CD4-positive, alpha-beta T cell treated with Interleukin-4 for 4 hours (primary cell): ENCODE data around the gene ACBD4.

Experiments
- DNase-seq: peaks from one replicate; pipeline ENCODE4 v3.0.0-alpha.2; 2020

ACBD4 gene

DNA sequence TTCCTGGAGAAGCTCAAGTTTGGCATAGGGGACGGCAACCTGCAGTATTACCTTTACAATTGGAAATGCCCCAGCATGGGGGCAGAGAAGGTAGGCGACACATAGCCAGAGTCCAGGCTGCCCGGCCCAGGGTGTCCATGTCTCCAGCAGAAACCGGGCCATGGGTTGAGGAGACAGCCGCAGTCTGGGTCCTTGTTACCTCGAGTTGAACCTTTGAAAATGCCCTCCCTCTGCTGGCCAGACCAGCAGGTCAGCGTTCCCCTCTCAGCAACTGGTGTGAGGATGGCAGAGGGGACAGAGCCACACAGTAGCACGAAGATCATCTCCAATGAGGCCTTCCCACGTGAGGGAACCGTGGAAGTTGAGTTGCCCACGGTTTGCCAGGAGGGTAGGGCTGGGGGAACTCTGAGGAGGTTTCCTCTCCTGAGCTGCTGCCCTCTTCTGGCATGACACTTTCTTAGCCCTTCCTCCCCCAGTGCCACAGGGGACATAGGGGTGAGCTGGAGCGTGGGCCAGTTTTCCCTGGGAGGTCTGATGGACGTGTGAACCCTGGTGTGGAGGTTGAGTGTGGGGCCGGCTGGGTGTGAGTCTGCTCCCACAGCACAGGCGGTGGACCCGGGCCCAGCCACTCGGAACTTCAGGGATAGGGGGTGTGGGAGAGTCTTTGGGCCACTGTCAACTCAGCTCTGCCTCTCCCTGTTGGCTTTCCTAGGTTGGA is 30.4 kb upstream of the ACBD4 start:
- no peak for DNase-seq

DNA sequence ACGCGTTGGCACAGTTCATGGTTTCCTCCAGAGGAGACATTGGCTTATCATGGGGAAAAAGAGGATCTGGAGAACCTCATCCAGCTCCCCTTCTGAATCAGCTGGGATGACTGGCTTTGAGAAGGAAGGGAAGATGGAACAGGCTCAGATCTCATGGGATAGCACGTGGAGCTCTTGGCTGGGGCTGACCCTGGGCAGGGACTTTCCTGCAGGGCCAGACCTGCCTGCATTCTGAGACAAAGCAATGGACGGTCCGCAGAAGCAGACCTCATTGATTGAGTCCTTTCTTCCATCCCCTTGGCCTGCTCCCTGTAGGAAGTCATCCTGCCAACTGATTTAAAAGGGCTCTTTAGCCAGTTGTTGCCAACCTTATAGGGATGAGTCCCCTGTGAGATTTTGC is 29.4 kb upstream of the ACBD4 start:
- no peak for DNase-seq

DNA sequence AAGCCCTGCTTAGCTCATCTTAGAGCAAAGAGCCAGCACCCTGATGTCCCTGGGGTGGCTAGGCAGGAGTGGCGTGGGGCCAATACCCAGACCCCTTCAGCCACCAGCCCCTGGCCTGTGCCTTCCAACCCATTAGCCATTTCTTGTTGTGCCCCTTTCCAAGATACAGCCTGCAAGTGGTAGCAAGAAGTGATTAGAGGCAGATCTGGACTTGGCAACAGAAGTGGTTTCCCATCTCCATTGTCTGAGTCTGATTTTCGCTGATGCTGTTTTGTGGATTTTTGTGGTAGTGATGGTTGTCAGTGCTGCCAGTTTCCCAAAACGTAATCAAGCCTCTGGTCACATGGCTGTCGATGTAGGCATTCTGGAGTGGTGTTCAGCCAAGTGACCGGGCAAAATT is 28.9 kb upstream of the ACBD4 start:
- DNase-seq: no peak

DNA sequence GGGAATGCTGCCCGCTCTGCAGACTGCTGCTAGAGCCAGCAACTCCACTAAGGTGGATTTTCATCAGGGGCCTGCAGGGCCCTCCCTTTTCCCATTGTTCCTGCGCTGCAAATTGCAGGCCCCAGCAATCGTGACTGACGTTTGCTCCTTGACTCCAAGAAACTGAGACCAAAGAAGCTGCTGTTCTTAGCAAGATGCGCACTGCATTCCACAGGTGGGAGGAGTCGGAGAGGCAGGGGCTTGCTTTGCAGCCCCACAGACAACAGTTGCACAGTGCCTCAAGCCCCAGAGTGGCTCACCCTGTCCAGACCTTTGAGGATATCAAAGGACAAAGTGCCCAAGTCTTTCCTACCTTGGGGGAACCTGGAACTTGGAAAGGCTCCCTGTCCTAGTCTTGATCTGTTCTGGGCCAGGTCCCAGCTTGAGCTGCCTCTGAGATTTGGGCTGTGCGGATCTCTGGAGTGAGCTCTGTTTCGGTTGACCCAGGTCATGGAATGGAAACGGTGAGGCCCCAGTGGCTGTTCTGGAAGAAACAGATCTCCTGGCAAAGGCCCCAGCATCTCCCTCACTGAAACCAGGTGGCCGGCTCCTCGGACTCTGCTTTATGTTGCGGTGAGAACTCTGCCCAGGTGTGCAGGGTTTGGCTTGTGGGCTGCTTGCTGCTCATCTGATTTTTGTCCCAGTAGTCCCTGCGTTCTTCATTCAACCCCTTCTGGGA is 28.0 kb upstream of the ACBD4 start:
- no peak for DNase-seq

DNA sequence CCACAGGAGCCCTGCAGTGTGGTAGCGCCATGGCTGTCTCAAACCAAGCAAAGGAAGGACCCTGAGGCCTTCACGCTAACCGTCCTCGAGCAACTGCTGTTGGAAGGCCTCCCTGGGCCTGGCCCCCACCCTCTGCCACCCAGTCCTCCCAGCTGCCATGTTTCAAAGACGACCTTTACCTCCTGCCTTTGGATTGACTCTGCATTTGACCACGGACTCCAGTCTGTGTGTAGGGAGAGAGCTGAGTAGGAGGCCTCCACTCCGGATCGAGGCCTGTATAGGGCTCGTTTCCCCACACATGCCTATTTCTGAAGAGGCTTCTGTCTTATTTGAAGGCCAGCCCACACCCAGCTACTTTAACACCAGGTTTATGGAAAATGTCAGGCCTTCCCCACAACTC is 27.4 kb upstream of the ACBD4 start:
- no peak for DNase-seq

DNA sequence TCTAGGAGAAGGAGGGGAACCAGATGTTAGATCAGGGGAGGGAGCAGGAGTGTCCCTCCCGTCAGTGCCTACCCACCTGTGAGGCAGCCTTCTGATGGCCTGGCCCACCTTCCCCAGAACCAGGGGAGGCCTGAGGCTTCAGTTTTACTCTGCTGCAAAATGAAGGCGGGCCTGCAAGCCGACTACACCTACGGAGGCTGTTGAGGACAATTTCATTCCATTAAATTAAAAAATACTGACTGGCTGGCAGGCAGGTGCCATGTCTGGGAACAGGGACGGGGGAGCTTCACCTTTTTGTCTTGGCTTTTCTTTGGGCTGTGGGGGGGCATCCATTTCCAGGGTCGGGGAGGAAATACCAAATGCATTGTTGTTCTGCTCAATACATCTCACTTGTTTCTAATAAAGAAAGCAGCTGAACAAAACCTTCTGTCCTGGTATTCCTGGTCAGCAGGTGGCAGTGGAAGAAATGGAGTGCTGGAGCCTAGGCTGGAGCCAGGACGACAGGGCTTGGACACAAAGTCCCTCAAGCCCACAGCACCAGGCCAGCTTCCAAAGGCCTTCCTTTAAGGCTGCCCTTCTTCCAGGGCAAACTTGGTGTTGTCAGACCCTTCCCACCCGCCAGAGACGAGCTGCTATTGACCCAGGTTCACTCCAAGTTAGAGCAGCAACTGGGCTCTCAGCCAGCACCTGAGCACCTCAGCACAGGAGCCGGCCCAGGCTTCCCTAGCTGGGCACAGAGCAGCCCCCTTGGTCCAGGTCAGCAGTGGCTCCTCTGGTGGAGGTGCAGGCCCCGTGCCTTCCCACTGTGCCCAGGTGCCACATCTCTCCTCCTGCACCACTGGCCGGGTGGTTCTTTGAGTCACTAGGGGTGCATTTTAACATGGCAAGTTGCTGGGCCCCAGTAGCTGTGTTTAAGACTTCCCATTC is 26.6 kb upstream of the ACBD4 start:
- DNase-seq: no peak

DNA sequence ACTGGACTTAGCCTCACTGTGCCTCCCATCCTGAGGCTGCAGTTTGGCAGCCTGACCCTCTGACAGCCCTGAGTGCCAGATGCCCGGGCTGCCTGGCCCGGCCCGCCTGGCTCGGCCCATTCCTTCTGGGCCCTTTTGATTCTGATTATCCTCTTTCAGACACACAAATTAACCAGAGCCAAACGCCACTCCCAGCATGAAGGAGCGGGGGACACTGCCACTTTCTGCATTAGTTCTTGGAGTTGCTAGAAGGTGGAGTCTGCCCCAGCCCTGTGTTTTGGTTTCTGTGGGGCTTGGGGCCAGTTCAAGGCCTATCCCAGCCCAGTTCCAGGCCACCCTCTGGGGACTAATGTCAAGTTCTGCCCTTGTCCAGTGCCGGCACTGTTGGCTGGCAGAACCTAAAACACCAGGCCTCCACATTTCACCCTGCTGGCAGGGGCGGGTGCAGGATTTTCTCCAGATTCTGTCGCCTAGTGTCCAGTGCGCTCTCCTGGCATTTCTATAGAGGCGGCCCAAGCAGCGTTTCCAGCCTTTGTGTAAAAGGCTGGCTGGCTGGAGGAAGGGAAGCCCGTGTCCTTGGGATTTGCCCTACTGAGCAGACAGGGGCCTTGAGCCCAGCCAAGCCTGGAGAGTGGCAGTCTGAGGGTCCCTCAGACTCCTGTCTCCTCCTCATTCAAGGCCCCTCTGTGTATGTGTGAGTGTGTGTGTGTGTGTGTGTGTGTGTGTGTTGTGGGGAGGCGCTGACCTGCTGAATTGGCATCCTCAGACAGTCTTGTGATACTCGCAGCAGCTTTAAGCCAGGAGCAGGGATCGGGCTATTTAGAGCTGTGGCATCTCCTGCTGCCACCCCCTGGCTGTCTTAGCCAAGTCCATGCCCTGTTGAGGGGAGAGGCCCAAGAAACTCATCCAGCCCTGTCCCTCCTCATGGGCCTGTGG is 24.5 kb upstream of the ACBD4 start:
- no peak for DNase-seq

DNA sequence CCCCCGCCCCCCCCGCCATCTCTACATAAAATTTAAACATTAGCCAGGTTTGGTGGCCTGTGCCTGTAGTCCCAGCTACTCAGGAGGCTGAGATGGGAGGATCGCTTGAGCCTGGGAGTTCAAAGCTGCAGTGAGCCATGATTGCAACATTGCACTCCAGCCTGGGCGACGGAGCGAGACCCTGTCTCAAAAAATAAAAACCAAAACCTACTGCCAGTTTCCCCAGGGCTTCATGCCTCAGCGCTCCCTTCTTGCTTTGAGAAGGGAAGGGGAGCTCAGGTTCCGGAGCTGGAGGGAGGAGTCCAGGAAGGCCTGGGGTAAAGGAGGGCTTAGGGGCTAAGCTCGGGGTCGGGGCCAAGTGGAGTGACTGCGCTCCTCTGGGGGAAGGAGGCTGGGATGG is 23.6 kb upstream of the ACBD4 start:
- DNase-seq: no peak

DNA sequence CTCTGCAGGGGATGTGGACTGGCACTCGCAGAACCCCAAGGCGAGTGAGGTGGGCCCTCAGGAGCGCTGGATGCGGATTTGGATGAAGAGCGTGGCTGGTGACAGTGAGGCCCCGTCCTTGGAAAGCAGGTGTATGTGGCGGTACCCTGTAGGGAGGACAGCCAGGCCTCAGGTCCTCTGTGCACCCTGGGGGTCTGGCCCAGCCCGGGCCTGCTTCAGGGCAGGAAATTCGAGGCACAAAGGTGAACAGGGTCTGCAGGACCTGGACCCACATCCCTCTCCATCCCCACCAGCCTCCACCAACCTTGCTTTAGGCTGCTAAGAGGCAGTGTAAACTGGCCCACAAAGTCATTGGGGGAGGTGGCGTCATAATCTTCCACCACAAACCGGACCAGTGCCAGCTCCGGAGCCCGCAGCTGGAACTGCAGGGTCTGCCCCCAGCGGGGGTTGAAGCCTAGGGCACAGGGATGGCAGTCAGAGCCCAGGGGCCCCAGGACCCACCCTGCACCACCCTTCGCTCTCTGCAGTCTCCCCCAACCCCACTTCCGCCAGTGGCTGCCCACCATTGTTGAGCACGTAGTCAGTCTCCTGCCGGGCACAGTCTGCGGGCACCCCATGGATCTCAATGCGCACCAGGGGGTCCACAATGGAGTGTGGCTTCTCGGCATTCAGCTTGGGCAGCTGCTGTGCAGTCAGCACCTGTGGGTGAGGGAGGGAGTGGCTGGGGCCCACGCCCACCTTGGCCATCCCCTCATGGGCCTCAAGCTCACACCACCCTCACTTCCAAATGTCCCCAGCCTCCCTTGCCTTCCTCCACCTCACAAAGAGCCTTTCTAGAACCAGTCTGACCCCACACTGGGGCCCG is 22.7 kb upstream of the ACBD4 start:
- DNase-seq: no peak

DNA sequence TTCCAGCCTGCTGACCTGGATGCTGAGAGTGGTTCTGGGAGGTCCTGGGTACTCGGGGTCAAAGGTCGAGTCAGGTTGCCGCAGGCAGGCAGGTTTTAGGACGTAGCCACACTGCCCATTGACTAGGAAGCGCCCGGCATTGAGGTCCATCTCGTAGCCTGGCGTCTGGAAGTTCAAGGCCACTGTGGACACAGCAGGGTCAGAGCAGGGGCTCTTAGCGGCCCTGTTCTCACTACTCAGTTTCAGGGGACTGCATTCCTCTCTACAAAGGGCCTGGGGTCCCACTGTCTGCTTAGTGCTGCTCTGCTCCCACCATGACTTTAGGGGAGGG is 22.1 kb upstream of the ACBD4 start:
- no peak for DNase-seq

DNA sequence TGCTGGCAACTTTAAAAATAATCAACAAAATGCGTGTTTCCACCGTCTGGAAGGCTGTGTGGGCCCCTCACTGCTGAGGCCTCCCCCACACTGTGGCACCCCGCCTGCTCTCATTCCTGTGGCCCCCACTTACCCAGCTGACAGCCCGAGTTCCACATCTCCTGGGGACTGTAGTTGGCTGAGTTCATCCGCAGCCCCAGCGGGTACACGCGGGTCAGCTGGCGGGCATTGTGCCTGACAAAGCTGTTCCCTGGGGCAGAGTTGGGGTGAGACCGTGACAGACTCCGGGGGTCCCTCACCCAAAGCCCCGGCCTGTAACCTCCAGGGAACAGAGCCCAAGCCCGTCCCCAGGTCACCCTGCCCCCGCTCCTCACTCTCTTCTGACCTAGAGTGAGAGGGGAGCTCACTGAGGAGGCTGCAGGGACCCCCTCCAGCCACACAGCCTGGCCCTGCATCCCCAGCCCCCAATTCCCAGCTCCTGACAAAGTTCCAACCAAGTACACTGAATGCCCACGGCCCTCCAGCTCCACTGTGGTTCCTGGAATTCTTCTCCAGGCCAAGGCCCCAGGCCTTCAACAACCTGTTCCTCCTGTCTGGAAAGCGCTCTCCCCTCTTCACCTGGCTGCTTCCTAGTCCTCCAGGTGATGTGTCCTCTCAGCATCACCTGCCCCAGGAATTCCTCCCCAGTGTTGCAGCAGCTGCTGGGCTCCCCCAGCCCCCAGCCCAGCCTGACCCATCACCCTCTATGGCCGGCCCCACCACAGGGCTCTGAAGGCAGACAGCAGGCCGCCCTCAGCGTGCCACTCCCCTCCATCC is 21.2 kb upstream of the ACBD4 start:
- DNase-seq: no peak

DNA sequence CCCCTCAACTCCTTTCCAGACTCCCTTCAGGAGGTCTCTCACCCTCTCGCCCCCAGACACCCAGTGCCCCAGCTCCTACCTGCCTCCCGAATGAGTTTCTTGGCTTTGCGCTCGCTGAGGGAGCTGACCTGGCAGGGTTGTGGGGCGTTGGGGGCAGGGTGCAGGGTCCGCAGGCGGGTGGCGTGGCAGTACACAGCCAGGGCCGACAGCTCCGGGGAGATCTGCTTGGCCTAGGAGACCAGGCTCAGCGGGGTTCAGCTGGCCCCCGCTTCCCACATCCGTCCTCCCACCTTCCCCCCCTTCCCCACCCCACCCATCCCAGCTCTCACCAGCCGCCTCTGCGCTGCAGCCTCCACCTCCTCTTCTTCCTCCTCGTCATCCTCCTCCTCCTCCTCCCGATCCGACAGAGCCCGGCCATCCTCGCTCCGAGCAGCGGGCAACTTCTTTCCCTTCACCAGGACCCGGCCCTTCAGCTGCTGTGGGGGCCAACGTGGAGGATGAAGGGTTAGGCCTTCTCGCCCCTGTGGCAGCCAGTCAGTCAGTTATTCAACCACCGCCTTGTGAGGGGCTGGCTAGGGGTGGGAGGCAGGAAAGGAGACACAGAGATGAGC is 20.4 kb upstream of the ACBD4 start:
- DNase-seq: no peak

DNA sequence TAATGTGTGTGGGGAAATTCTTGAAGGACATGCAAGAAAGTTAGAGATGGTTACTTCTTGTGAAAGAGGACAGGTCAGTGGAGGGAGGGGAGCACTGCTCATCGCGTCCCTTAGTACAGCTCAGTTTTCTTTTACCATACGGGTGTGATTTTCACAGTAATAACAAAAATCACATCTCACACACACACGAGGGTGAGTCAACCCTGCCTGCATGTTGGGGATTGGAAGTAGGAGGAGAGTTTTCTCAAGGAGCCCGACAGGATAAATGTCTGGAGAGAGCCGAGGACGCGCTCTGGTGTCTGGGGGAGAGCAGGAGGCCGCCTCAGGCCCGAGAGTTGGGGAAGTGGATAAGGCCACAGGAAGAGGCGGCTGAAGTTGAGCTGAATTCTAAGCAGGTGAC is 19.6 kb upstream of the ACBD4 start:
- DNase-seq: no peak

DNA sequence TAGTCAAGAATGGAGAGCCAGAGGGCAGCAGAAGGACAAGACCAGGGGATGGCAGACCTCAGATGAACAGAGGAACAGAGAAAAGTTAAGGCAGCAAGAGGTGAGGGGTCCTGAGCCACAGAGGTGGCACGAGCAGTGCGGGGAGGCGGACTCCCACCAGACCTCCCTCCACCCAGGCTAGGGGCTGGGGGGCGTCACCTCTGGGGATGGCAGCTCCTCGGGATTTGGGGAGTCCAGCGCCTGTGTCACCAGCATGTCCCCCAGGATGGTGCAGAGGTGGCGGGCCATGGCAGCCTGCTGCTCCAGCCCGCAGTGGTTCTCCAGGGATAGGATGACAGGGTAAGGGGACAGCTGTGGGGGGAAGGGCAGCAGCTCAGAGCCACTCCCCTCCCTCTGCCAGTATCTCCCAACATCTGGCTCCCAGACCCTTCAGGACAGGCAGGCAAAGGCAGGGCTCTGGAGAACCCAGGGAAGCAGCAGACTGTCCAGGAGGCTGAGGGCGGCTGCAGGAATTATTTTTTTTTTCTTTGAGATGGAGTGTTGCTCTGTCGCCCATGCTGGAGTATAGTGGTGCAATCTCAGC is 19.0 kb upstream of the ACBD4 start:
- no peak for DNase-seq

DNA sequence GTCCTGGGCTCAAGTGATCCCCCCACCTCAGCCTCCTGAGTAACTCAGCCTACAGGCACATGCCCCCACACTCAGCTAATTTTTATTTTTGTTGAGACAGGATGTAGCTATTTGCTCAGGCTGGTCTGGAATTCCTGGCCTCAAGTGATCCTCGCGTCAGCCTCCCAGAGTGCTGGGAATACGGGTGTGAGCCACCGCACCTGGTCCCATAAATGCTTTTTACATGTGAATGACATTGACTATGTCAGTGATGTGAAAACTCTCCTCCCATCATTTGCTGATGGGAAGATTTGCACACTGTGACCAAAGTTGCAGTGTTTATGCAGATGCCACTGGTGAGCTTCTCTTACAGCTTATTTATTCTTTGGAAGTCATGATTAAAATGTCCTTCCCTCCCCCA is 18.2 kb upstream of the ACBD4 start:
- no peak for DNase-seq

DNA sequence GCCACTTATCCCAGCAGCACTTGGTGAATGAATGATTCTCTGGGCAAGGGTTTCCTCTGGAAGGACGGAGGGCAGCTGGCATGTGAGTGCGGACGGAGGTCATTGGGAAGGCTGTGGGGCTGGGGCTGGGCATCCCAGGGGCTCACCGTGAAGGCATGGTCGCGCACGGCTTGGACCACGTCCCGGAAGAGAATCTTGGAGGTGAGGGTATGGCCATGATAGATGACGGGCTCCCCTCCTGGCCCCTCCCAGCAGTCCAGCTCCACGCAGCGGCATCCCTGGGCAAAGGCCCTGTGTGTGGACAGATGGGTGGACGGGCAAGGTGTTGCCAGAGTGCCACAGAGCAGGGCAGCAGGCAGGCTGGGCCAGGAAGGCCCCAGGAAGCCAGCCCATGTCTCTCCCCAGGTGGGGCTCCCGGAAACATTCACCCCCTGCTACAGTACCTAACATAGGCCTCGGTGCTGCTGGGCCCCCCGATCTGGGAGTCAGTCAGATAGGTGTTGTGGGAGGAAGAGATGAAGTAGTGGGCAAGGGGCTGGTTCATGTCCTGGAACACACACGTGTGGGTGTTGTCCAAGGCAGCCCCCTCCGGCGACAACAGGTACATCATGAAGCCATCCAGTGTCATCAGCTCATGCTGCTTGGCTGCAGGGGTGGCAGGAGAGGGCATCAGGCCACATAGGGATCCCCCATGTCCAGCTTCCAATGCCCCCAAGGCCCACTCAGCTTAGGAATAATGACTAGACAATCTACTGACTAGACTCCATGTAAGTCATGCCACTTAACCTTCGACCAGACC is 17.4 kb upstream of the ACBD4 start:
- DNase-seq: no peak

DNA sequence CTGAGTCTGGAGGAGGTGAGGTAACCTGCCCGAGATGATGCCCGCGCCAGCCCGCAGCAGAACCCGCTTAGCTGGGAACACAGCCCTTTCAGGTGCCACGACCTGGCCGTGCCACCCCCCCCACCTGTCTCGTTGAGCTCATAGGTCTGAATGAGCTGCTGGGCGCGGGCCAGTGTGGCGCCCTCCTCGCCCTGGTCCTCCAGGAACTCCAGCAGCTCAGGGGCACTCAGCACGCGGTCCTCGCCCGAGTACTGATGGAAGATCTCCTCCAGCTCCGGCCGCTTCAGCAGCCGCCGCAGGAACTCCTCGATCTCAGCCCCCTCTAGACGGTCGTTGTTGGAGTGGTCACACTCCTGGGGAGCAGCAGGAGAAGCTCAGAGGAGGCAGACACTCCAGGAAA is 16.8 kb upstream of the ACBD4 start:
- no peak for DNase-seq

DNA sequence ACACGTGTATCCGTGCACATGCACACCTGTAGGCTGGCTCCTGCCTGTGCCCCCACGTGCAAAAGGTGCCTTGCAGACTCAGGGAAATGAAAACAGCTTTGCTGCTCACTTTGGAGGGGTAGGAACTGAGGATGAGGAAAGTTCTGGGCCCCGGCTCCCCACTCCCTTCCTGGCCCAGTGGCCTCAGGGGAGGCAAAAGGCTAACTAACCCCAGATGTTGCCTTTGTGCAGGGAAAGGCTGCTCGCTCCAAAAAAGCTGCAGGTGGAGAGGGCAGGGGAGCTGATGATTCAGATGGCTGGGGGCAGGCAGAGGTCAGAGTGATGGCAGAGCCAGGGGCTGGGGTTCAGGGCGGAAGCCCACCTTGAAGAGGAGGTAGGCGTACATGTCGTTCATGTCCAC is 15.5 kb upstream of the ACBD4 start:
- DNase-seq: no peak

DNA sequence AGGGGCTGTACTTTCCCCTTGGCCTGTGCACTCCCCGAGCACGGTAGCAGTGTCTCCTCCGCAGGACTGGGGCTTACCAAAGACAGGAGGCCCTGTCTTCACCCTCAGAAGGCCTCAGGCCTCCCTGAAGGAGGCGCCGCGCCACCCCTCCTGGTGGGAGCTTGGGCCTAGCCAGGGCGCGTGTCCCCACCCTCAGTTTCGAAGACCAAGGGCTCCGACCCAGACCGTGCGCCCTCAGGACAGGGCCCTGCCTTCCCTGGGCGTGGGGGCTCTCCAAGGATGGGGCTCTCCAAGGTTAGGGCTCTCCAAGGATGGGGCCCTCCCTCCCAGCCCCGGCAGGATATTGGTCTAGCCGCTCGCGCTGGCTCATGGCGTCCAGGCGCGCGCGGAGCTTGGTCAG is 14.9 kb upstream of the ACBD4 start:
- DNase-seq: no peak
